ENCODE measurements around the gene TM9SF2. TPM values are rescaled to one million over a fixed set of nuclear protein-coding genes. Genes with fewer than 3 reads are reported as not detected.

Gene TM9SF2
- total RNA-seq, 2 experiments from 2014 or later, result 37.2 to 38.2 TPM

DNA sequence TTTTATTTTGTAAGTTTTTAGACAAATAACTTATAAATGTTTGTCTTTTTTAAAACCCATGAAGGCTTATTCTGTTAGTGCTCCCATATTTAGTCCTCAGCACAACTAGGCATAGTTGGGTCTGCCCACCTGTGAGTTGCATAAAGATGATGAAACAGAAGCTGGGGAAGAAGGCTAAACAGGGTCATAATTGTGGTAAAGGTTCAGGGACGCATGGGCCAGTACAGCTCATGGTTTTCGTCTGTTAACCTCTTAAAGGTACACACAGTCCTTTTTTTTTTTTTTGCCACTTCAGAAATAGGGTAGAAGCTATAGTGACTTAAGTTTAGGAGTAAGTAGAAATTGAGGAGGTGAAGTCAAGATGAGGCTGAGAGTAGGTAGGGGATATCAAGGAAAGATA lies 58.3 kb downstream of the TM9SF2 start:
- no peaks in the 10 kb centered on the region for H3K9me3 ChIP-seq (ENCODE audit: control insufficient read depth in 1 of 2, insufficient read depth in 1 of 2, low read length in 2 of 2)
- no peak overlapping the region for H3K27ac ChIP-seq (ENCODE audit: low read depth in 1 of 2, low read length in 2 of 2)
- ChIA-PET CTCF (no interaction called here), POLR2A (interaction anchor here (0.6 to 2.1 kb wide), 3 partner anchors 17 to 329 kb away, joined by 3 to 5 read pairs (median 3); no protein-coding TSS in a partner anchor)
- no peak for DNase-seq
- Mint-ChIP-seq H3K27me3 (no peaks in the 10 kb centered on the region), H3K4me1 (ENCODE audit: low read depth) (peaks cover 7% of the 10 kb centered on the region), H3K27ac (no peak overlapping the region), H3K36me3 (ENCODE audit: low read depth) (peaks cover 96% of the 10 kb centered on the region), H3K9me3 (no peaks in the 10 kb centered on the region), H3K4me3 (no peak overlapping the region)
- H3K36me3 ChIP-seq (ENCODE audit: insufficient read depth, low read length), result peaks cover 65% of the 10 kb centered on the region
- no peak for ATAC-seq (ENCODE audit: poor library complexity)
- H3K4me1 ChIP-seq (ENCODE audit: insufficient read depth, low read length), result no peaks in the 10 kb centered on the region
- no peaks in the 10 kb centered on the region for H3K27me3 ChIP-seq (ENCODE audit: control insufficient read depth in 1 of 2, insufficient read depth in 2 of 2, low read length in 2 of 2)
- no peak overlapping the region for H3K4me3 ChIP-seq (ENCODE audit: low read length)
- TF ChIP-seq, protein P1, sequence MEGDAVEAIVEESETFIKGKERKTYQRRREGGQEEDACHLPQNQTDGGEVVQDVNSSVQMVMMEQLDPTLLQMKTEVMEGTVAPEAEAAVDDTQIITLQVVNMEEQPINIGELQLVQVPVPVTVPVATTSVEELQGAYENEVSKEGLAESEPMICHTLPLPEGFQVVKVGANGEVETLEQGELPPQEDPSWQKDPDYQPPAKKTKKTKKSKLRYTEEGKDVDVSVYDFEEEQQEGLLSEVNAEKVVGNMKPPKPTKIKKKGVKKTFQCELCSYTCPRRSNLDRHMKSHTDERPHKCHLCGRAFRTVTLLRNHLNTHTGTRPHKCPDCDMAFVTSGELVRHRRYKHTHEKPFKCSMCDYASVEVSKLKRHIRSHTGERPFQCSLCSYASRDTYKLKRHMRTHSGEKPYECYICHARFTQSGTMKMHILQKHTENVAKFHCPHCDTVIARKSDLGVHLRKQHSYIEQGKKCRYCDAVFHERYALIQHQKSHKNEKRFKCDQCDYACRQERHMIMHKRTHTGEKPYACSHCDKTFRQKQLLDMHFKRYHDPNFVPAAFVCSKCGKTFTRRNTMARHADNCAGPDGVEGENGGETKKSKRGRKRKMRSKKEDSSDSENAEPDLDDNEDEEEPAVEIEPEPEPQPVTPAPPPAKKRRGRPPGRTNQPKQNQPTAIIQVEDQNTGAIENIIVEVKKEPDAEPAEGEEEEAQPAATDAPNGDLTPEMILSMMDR (IDR thresholded peaks at IDR 0.05), result no peak
- intact Hi-C loops (cut with DNase I, micrococcal nuclease), result no loop called here

DNA sequence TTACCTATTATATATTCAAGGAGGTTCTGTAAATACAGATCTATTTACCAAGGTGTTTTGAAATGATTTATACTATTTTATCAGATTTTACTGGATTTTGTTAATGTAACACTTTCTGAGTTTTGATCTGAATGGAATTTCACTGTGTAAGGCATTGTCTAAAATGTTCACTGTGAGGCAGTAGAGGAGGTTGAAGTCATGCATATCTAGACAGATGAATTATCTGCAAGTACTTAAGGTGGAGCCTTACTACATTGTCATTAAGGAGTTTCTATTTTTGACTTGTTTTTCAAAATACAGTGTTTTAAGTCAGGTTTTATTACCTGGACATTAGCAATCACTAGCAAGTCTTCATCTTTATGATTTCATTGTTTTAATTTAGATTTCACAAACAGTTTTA lies 62.1 kb downstream of the TM9SF2 start:
- no peaks in the 10 kb centered on the region for H3K27me3 Mint-ChIP-seq
- H3K36me3 ChIP-seq (ENCODE audit: insufficient read depth, low read length), result peaks cover 37% of the 10 kb centered on the region
- no peak overlapping the region for H3K4me3 Mint-ChIP-seq
- H3K9me3 Mint-ChIP-seq, result no peaks in the 10 kb centered on the region
- H3K36me3 Mint-ChIP-seq (ENCODE audit: low read depth), result peaks cover 82% of the 10 kb centered on the region
- ChIA-PET POLR2A (no interaction called here), CTCF (no interaction called here)
- DNase-seq, result no peak
- no peak overlapping the region for H3K4me3 ChIP-seq (ENCODE audit: low read length)
- H3K27ac ChIP-seq (ENCODE audit: low read depth in 1 of 2, low read length in 2 of 2), result no peak overlapping the region
- TF ChIP-seq, protein P1 (IDR thresholded peaks at IDR 0.05), result no peak
- peaks cover 6% of the 10 kb centered on the region for H3K4me1 ChIP-seq (ENCODE audit: insufficient read depth, low read length)
- ATAC-seq (ENCODE audit: poor library complexity), result no peak
- intact Hi-C loops (cut with DNase I, micrococcal nuclease), result no loop called here
- H3K4me1 Mint-ChIP-seq (ENCODE audit: low read depth), result peaks cover 5% of the 10 kb centered on the region
- no peak overlapping the region for H3K27ac Mint-ChIP-seq
- peaks cover 6 to 18% of the 10 kb centered on the region in 2 experiments for H3K9me3 ChIP-seq (ENCODE audit: control insufficient read depth in 1 of 2, insufficient read depth in 1 of 2, low read length in 2 of 2)
- H3K27me3 ChIP-seq (ENCODE audit: control insufficient read depth in 1 of 2, insufficient read depth in 2 of 2, low read length in 2 of 2), result no peaks in the 10 kb centered on the region

DNA sequence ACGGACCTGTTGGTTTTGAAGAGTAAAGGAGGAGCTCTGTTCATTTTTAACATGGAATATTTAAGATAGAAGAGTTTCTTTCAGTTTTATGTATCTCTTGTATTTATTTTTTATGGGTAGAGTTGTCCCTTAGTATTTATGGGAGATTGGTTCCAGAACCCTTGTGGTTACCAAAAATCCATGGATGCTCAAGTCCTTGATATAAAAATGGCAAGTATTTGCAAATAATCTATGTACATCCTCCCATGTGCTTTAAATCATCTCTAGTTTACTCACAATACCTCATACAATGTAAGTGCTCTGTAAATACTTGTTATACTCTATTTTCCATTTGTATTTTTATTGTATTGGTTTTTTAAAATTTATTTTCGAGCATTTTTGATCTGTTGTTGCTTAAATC lies 63.1 kb downstream of the TM9SF2 start:
- Histone ChIP-seq H3K9me3 (ENCODE audit: control insufficient read depth in 1 of 2, insufficient read depth in 1 of 2, low read length in 2 of 2) (peaks cover 13 to 22% of the 10 kb centered on the region in 2 experiments), H3K36me3 (ENCODE audit: insufficient read depth, low read length) (peaks cover 27% of the 10 kb centered on the region), H3K27me3 (ENCODE audit: control insufficient read depth in 1 of 2, insufficient read depth in 2 of 2, low read length in 2 of 2) (no peaks in the 10 kb centered on the region), H3K4me1 (ENCODE audit: insufficient read depth, low read length) (peaks cover 6% of the 10 kb centered on the region), H3K4me3 (ENCODE audit: low read length) (no peak overlapping the region), H3K27ac (ENCODE audit: low read depth in 1 of 2, low read length in 2 of 2) (no peak overlapping the region)
- H3K27me3 Mint-ChIP-seq, result no peaks in the 10 kb centered on the region
- intact Hi-C loops (cut with DNase I, micrococcal nuclease), result no loop called here
- no peak overlapping the region for H3K4me3 Mint-ChIP-seq
- H3K27ac Mint-ChIP-seq, result no peak overlapping the region
- peaks cover 2% of the 10 kb centered on the region for H3K9me3 Mint-ChIP-seq
- peaks cover 75% of the 10 kb centered on the region for H3K36me3 Mint-ChIP-seq (ENCODE audit: low read depth)
- ATAC-seq (ENCODE audit: poor library complexity) (no peak), DNase-seq (no peak)
- peaks cover 5% of the 10 kb centered on the region for H3K4me1 Mint-ChIP-seq (ENCODE audit: low read depth)
- TF ChIP-seq, protein P1 (IDR thresholded peaks at IDR 0.05), result no peak
- ChIA-PET POLR2A (no interaction called here), CTCF (no interaction called here)

Measured in CD4-positive, alpha-beta T cell (primary cell).